MCF 10A (cell line): Measurements from ENCODE around the gene AQP10. TPM values are rescaled to one million over a fixed set of nuclear protein-coding genes. Genes with fewer than 3 reads are reported as not detected.

ENCODE experiments used
- BruUV-seq: library from RNA; stranded (reverse); fragments of 400-500 nt; replicated peaks from 2 replicates; lab custom pipeline; 2021; lab: Mats Ljungman, UMichigan
- CTCF ChIA-PET: fragments of 300-600 bp; sonication (Branson Sonifier 250); formaldehyde crosslinking; extraction: SDS; loops from one replicate; lab custom pipeline; 2021; ENCODE audit warnings: antibody characterized with exemption, inconsistent platforms; lab: Yijun Ruan, JAX
- POLR2A ChIA-PET: fragments of 300-600, 350-650 bp; sonication (Branson Sonifier 250); formaldehyde crosslinking; extraction: SDS; loops from one replicate; lab custom pipeline; 2020; ENCODE audit warnings: antibody characterized with exemption, inconsistent platforms; lab: Yijun Ruan, JAX
- DNase-seq: peaks from one replicate; pipeline ENCODE4 v3.0.0-alpha.2; 2018; ENCODE audit not compliant: unreplicated experiment
- H3K27ac Mint-ChIP-seq: one replicate; pipeline ENCODE4 v1.8.0; 2022; ENCODE audit warnings: mild to moderate bottlenecking, low read depth, mixed read lengths; ENCODE audit not compliant: unreplicated experiment
- H3K27me3 Mint-ChIP-seq: one replicate; pipeline ENCODE4 v1.8.0; 2022; ENCODE audit warnings: mixed read lengths; ENCODE audit not compliant: insufficient read depth, unreplicated experiment
- H3K36me3 Mint-ChIP-seq: one replicate; pipeline ENCODE4 v1.8.0; 2022; ENCODE audit warnings: mild to moderate bottlenecking, moderate library complexity, mixed read lengths; ENCODE audit not compliant: insufficient read depth, unreplicated experiment
- H3K4me1 Mint-ChIP-seq: one replicate; pipeline ENCODE4 v1.8.0; 2022; ENCODE audit warnings: mixed read lengths; ENCODE audit not compliant: insufficient read depth, unreplicated experiment
- H3K4me3 Mint-ChIP-seq: one replicate; pipeline ENCODE4 v1.8.0; 2022; ENCODE audit warnings: mild to moderate bottlenecking, moderate library complexity, mixed read lengths; ENCODE audit not compliant: unreplicated experiment
- H3K9me3 Mint-ChIP-seq: one replicate; pipeline ENCODE4 v1.8.0; 2022; ENCODE audit warnings: mixed read lengths; ENCODE audit not compliant: unreplicated experiment
- intact Hi-C: fragments of 100-400 bp; cut with micrococcal nuclease; formaldehyde crosslinking; loops from 2 replicates; pipeline ENCODE4 v1.14.1; 2022
- total RNA-seq: library from RNA; stranded (reverse); gene quantifications from 2 replicates; pipeline ENCODE4 v1.2.3, GENCODE V29; 2022
- TF ChIP-seq, protein P1 (sequence below): fragments of 200-600 bp; IDR thresholded peaks from one replicate; pipeline ENCODE4 v1.8.0; 2022; ENCODE audit warnings: antibody characterized with exemption, mild to moderate bottlenecking; ENCODE audit not compliant: unreplicated experiment

Gene AQP10
- total RNA-seq, 1 experiment from 2014 or later, result not detected

DNA sequence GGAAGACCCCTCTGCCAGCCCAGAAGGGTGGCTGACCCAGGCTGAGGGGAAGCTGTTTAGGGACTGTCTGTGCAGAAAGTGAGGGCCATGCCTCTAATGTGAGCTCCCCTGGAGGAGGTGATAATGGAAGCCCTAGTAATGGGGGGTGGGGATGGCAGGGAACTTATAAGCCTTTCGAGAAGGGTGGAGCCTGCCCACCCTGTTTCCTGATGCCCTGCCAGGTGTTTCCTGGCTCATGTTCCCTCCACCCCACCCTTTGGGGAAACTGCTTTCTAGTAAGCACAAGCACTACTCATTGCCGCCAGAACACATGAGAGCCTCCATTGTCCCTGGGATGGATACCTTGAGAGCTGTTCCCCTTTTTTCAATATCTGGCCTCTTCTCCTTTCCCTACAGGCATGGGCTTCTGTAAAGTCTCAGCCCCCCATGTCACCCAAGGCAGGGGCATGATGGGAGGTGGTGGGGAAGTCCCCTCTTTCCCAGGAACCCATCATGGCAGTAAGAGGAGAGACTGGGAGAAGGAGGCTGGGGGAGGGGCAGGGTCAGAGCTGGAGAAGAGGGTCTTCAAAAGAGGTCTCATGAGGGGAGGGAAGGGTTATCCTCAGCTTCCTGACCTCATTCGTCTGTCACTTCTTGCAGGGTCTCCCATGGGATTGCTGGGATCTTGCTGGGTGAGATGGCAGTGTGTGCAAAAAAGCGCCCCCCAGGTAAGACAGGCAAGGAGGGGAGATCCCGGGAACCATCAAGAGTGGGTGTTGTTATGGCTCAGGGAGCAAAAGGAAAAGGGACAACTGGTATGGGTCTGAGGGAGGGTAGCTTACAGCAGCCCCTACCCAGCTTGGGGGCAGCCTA lies 6.8 kb downstream of the AQP10 start:
- H3K4me1 Mint-ChIP-seq, result peaks cover 25% of the 10 kb centered on the region
- POLR2A ChIA-PET, result interaction anchor here (0.6 to 4.5 kb wide), 9 partner anchors 10 to 123 kb away, joined by 3 to 27 read pairs (median 3); partner anchors contain the start of gene IL6R
- BruUV-seq, result no TSS peak
- H3K27me3 Mint-ChIP-seq, result no peaks in the 10 kb centered on the region
- H3K4me3 Mint-ChIP-seq, result peak overlapping the region; percentile 61
- intact Hi-C loops, result loop anchor here (5.0 kb wide), 1 partner anchor 80 kb away; the partner anchor contains the start of gene IL6R
- H3K27ac Mint-ChIP-seq, result peak overlapping the region; percentile 77
- peaks cover 26% of the 10 kb centered on the region for H3K36me3 Mint-ChIP-seq
- TF ChIP-seq, protein P1, sequence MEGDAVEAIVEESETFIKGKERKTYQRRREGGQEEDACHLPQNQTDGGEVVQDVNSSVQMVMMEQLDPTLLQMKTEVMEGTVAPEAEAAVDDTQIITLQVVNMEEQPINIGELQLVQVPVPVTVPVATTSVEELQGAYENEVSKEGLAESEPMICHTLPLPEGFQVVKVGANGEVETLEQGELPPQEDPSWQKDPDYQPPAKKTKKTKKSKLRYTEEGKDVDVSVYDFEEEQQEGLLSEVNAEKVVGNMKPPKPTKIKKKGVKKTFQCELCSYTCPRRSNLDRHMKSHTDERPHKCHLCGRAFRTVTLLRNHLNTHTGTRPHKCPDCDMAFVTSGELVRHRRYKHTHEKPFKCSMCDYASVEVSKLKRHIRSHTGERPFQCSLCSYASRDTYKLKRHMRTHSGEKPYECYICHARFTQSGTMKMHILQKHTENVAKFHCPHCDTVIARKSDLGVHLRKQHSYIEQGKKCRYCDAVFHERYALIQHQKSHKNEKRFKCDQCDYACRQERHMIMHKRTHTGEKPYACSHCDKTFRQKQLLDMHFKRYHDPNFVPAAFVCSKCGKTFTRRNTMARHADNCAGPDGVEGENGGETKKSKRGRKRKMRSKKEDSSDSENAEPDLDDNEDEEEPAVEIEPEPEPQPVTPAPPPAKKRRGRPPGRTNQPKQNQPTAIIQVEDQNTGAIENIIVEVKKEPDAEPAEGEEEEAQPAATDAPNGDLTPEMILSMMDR, result no peak
- no peak for DNase-seq
- CTCF ChIA-PET, result interaction anchor here (0.5 to 6.8 kb wide), 12 partner anchors 7 to 674 kb away, joined by 3 to 82 read pairs (median 3); partner anchors contain the start of gene IL6R
- H3K9me3 Mint-ChIP-seq, result no peaks in the 10 kb centered on the region

DNA sequence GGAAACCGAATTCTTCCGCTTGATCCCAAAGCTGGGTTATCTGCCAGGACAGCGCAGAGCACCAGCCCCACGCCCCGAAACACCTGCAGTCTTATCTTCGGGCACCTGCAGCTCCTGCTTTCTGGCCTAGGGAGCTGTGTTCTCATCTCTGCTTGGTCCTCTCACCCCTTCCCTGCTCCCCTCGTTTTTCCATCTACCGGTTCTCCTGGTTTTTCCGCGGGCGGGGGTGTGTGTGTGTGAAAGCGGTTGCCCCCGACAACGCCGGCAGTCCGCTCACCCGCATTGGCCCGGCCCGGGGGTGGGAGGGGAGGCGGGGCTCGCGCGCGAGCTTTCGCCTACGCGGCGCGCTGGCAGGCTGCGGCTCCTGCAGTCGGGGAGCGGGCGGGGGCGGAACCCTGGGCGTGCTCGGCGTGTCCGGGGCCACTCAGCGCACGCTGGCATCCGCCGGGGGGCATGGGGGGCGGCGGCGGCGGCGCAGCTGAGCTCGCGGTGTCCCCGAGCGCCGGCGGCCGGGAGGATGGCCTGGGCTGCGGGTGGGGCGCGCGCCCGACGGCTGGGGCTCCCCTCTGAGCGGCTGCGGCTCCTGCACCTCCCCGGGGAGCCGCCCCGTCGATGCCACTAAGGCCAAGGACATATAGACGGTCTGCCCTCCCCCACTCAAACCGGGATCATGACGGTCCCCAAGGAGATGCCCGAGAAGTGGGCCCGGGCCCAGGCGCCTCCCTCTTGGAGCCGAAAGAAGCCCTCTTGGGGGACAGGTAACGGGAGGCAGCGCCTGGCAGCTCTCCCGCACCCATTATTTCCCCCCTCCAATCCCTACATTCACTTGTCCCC lies 7.6 kb downstream of the AQP10 start:
- peak overlapping the region; percentile 61 for H3K4me3 Mint-ChIP-seq
- peak; percentile 61 for DNase-seq
- no peaks in the 10 kb centered on the region for H3K27me3 Mint-ChIP-seq
- ChIA-PET CTCF (interaction anchor here (0.5 to 6.8 kb wide), 10 partner anchors 6 to 673 kb away, joined by 3 to 82 read pairs (median 3); partner anchors contain the start of gene IL6R), POLR2A (interaction anchor here (0.6 to 1.3 kb wide), 8 partner anchors 9 to 122 kb away, joined by 3 to 4 read pairs (median 3); no protein-coding TSS in a partner anchor)
- H3K27ac Mint-ChIP-seq, result no peak overlapping the region
- peaks cover 35% of the 10 kb centered on the region for H3K36me3 Mint-ChIP-seq
- intact Hi-C loops, result loop anchor here (5.0 kb wide), 1 partner anchor 79 kb away; the partner anchor contains the start of gene IL6R
- H3K9me3 Mint-ChIP-seq, result no peaks in the 10 kb centered on the region
- TF ChIP-seq, protein P1, result no peak
- H3K4me1 Mint-ChIP-seq, result peaks cover 25% of the 10 kb centered on the region
- no TSS peak for BruUV-seq

DNA sequence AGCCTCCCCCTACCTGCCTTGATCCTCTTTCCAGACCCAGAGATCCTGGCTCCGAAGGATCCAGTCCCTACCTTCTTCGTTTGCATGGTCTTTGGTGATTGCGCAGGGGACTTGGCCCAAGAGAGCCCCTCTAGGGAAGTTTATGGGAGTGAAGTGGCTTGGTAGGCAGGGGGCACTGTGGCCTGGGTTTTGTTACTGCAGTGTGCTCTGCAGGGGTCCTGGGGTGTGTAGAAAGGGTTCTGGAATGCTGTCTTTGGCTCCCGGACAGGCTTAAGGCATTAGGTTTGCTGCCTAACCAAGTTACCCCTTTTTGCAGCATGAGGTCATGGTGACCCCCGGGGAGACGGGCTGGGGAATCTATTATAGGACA lies 8.2 kb downstream of the AQP10 start:
- H3K4me1 Mint-ChIP-seq, result peaks cover 25% of the 10 kb centered on the region
- intact Hi-C loops, result loop anchor here (5.0 kb wide), 1 partner anchor 78 kb away; the partner anchor contains the start of gene IL6R
- no TSS peak for BruUV-seq
- TF ChIP-seq, protein P1, result no peak
- peak overlapping the region; percentile 61 for H3K4me3 Mint-ChIP-seq
- H3K27me3 Mint-ChIP-seq, result no peaks in the 10 kb centered on the region
- no peak for DNase-seq
- POLR2A ChIA-PET, result interaction anchor here (0.6 to 1.0 kb wide), 3 partner anchors 20 to 160 kb away, joined by 3 read pairs; no protein-coding TSS in a partner anchor
- CTCF ChIA-PET, result interaction anchor here (0.6 to 2.6 kb wide), 4 partner anchors 15 to 286 kb away, joined by 3 to 7 read pairs (median 4); no protein-coding TSS in a partner anchor
- no peak overlapping the region for H3K27ac Mint-ChIP-seq
- no peaks in the 10 kb centered on the region for H3K9me3 Mint-ChIP-seq
- peaks cover 41% of the 10 kb centered on the region for H3K36me3 Mint-ChIP-seq
